ENCODE results near the gene GRSF1. TPM values are rescaled to one million over a fixed set of nuclear protein-coding genes. Genes with fewer than 3 reads are reported as not detected.

Gene GRSF1
- total and polyA plus RNA-seq, 12 donors, result 35.6 to 149 (median 92.5) TPM

DNA sequence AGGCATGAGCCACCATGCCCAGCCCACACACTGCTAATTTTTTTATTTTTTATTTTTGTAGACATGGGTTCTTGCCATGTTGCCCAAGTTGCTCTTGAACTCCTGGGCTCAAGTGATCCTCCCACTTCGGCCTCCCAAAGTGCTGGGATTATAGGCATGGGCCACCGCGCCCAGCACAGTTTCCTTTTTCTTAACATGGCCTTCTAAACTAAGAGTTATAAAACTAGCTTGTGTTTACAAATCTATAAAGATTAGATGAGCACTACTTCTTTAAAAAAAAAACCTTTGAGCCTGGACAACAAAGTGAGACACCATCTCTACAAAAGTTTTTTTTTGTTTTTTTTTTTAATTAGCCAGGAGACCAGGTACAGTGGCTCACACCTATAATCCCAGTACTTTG is 10.7 kb downstream of the GRSF1 start:
- H3K36me3 ChIP-seq (replicated peaks in 1 of 2), result peaks cover 0 to 97% of the 10 kb centered on the region in 2 donors
- 97 to 100% (median 98%) methylated on average over 3 of the region's 3 CpGs for WGBS, 4 donors
- TF ChIP-seq, protein P1, sequence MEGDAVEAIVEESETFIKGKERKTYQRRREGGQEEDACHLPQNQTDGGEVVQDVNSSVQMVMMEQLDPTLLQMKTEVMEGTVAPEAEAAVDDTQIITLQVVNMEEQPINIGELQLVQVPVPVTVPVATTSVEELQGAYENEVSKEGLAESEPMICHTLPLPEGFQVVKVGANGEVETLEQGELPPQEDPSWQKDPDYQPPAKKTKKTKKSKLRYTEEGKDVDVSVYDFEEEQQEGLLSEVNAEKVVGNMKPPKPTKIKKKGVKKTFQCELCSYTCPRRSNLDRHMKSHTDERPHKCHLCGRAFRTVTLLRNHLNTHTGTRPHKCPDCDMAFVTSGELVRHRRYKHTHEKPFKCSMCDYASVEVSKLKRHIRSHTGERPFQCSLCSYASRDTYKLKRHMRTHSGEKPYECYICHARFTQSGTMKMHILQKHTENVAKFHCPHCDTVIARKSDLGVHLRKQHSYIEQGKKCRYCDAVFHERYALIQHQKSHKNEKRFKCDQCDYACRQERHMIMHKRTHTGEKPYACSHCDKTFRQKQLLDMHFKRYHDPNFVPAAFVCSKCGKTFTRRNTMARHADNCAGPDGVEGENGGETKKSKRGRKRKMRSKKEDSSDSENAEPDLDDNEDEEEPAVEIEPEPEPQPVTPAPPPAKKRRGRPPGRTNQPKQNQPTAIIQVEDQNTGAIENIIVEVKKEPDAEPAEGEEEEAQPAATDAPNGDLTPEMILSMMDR (IDR thresholded peaks at IDR 0.05), result no peak
- TF ChIP-seq POLR2A (IDR thresholded peaks at IDR 0.05), result no peak

DNA sequence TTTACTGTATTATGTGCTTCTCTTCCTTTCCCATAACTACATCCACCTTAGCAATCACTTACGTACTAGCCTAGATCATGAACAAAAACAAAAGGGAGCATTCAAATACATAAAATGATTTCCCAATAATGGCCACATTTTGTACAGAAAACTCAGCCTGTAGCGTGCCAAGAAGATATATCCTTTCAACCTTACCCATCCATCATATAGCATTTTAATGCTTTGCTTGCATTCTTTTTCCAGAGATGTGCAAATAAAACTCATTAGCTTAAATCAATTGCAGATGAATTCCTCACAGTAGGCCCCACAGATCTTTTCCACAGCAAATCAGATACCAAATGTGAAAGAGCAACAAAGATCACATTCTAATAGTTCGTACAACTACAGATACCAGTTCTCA is 20.8 kb downstream of the GRSF1 start:
- Histone ChIP-seq H3K36me3 (replicated peaks in 1 of 2) (peaks cover 0 to 60% of the 10 kb centered on the region in 2 donors), H3K27ac (no peak overlapping the region), H3K4me1 (replicated peaks in 1 of 2) (no peaks in the 10 kb centered on the region), H3K4me3 (no peak overlapping the region), H3K9me3 (replicated peaks in 1 of 3) (no peaks in the 10 kb centered on the region), H3K27me3 (no peaks in the 10 kb centered on the region)
- 87 to 97% (median 88%) methylated on average over 3 of the region's 3 CpGs for WGBS, 4 donors
- no peak for DNase-seq
- intact Hi-C loops (cut with DNase I), result no loop called here
- no peak for TF ChIP-seq POLR2A (IDR thresholded peaks at IDR 0.05)
- TF ChIP-seq, protein P1 (IDR thresholded peaks at IDR 0.05), result no peak

More for the DNA sequence above, 10.7 kb downstream of the GRSF1 start:
- no peak for DNase-seq
- Histone ChIP-seq H3K27ac (peak overlapping the region in 1 of 5 donors; percentile 53), H3K9me3 (replicated peaks in 1 of 3) (no peaks in the 10 kb centered on the region), H3K4me3 (no peak overlapping the region), H3K27me3 (no peaks in the 10 kb centered on the region), H3K4me1 (replicated peaks in 1 of 2) (no peaks in the 10 kb centered on the region)
- intact Hi-C loops (cut with DNase I), result loop anchor here in 1 of 2 donors (10.0 kb wide), 1 partner anchor 124 kb away; no protein-coding TSS in a partner anchor

DNA sequence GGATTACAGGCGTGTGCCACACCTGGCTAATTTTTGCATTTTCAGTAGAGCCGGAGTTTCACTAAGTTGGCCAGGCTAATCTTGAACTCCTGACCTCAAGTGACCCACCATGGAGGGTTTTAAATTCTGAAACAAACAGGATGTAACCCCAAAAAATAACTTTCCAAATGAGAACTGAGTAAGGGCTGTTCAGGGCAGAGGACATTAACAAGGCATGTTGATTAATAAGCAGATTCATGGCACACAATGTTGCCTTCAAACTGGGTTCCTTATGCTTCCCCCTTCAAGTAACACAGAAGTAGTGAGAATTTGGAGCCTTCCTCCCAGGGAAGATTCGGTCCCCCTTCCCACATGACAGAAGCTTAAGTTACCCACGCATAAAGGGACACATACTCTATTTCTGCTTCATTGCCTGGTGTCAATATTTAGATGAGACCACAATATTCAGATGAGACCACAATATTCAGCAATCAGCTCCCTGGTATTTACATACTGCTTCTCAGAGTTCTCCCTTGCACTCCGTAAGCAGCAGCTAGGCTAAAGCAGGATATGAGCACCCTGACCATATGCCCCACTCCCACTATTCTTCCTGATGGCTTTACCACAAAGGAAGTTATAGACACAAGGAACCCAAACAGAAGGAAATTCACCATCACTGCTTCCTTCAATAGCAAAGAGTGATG is 21.4 kb downstream of the GRSF1 start:
- H3K27ac ChIP-seq, result no peak overlapping the region
- no peaks in the 10 kb centered on the region for H3K4me1 ChIP-seq (replicated peaks in 1 of 2)
- WGBS, 4 donors, result 80 to 89% (median 83%) methylated on average over 5 of the region's 5 CpGs
- H3K36me3 ChIP-seq (replicated peaks in 1 of 2), result peaks cover 0 to 56% of the 10 kb centered on the region in 2 donors
- no peak overlapping the region for H3K4me3 ChIP-seq
- DNase-seq, result no peak
- H3K9me3 ChIP-seq (replicated peaks in 1 of 3), result no peaks in the 10 kb centered on the region
- intact Hi-C loops (cut with DNase I), result no loop called here
- TF ChIP-seq, protein P1 (IDR thresholded peaks at IDR 0.05), result no peak
- no peak for TF ChIP-seq POLR2A (IDR thresholded peaks at IDR 0.05)
- no peaks in the 10 kb centered on the region for H3K27me3 ChIP-seq

DNA sequence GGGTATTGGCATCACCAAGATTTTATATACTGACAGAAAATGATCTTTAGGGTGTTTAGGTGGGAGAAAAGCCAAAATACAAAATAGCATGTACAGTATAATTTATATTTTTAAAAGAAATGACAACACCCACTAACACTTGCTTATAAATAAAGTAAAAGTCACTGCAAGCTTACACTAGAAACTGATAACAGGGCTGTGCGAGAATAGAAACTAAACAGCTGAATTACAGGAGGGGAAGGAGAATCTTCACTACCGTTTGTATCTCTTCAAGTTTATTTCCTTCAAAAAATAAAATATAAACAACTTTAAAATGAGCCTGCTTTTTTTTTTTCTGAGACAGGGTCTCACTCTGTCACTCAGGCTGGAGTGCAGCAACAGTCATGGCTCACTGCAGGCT is 22.8 kb downstream of the GRSF1 start:
- 46 to 49% (median 47%) methylated on average over 2 of the region's 2 CpGs for WGBS, 4 donors
- TF ChIP-seq POLR2A (IDR thresholded peaks at IDR 0.05), result no peak
- TF ChIP-seq, protein P1 (IDR thresholded peaks at IDR 0.05), result no peak
- Histone ChIP-seq H3K9me3 (replicated peaks in 1 of 3) (no peaks in the 10 kb centered on the region), H3K27ac (no peak overlapping the region), H3K4me1 (replicated peaks in 1 of 2) (no peaks in the 10 kb centered on the region), H3K4me3 (no peak overlapping the region), H3K27me3 (no peaks in the 10 kb centered on the region), H3K36me3 (replicated peaks in 1 of 2) (peaks cover 0 to 42% of the 10 kb centered on the region in 2 donors)
- no peak for DNase-seq
- intact Hi-C loops (cut with DNase I), result no loop called here
